ENCODE data around the gene MOGAT3. TPM values are rescaled to one million over a fixed set of nuclear protein-coding genes. Genes with fewer than 3 reads are reported as not detected.

Gene MOGAT3
- total RNA-seq, 1 donor from 2014 or later: not detected

DNA sequence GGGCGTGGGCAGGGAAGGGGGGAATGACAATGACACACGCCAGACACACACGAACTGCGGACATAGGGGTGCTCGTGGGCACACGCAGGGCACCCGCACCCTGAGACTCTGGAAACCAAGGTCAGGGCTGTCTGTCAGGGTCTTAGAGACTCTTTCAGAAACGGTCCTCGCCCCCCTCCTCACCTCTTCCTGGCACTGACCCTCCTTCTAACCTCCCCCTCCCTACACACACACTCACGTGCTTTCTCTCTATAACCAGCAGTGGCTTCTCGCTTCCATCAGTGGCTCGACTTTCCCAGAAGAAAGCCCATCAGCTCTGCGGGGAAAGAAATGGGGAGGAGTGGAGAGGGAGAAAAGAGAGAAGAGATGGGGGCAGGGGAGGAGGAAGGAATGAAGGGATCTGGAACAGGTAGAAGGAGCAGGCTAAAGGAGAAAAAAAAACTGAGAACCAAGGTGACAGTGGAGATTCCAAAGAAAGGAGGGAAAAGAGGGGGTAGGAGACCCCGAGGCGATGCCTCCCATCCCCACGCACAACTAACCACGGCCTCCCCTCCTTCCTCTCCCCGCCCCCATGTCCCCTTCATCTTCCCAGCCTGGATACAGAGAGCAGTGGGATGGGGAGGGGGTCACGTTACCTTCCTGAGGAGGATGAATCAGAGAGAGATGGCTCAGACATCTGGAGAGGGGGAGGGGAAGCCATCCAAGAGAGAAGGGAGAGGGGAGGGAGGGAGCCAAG lies 33.8 kb downstream of the MOGAT3 start:
- Mint-ChIP-seq H3K36me3 (ENCODE audit: low read depth) (no peaks in the 10 kb centered on the region), H3K27ac (ENCODE audit: unreplicated experiment) (no peak overlapping the region), H3K4me1 (peaks cover 63% of the 10 kb centered on the region), H3K4me3 (peak overlapping the region; percentile 78), H3K27me3 (ENCODE audit: low read depth) (peaks cover 85% of the 10 kb centered on the region), H3K9me3 (no peaks in the 10 kb centered on the region)
- DNase-seq (ENCODE audit: low read depth, low spot score): no peak
- TF ChIP-seq, protein P1, sequence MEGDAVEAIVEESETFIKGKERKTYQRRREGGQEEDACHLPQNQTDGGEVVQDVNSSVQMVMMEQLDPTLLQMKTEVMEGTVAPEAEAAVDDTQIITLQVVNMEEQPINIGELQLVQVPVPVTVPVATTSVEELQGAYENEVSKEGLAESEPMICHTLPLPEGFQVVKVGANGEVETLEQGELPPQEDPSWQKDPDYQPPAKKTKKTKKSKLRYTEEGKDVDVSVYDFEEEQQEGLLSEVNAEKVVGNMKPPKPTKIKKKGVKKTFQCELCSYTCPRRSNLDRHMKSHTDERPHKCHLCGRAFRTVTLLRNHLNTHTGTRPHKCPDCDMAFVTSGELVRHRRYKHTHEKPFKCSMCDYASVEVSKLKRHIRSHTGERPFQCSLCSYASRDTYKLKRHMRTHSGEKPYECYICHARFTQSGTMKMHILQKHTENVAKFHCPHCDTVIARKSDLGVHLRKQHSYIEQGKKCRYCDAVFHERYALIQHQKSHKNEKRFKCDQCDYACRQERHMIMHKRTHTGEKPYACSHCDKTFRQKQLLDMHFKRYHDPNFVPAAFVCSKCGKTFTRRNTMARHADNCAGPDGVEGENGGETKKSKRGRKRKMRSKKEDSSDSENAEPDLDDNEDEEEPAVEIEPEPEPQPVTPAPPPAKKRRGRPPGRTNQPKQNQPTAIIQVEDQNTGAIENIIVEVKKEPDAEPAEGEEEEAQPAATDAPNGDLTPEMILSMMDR (conservative IDR thresholded peaks at IDR 0.05): no peak

DNA sequence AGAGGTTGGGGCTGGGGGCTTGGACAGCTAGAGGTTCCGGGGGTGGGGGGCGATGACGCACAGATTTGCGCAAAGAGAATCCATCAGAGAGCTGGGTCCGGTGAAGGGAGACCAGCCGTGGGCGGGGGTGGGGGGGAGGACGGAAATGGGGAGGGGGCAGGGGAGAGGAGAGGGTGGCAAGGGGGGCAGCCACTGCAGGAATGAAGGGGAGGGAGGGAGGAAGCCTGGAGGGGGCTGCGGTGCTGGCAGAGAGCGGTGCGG lies 34.3 kb downstream of the MOGAT3 start:
- DNase-seq (ENCODE audit: low read depth, low spot score): no peak
- H3K36me3 Mint-ChIP-seq (ENCODE audit: low read depth): no peaks in the 10 kb centered on the region
- H3K27me3 Mint-ChIP-seq (ENCODE audit: low read depth): peaks cover 81% of the 10 kb centered on the region
- peaks cover 63% of the 10 kb centered on the region for H3K4me1 Mint-ChIP-seq
- H3K4me3 Mint-ChIP-seq: peak overlapping the region; percentile 78
- TF ChIP-seq, protein P1 (conservative IDR thresholded peaks at IDR 0.05): no peak
- H3K9me3 Mint-ChIP-seq: no peaks in the 10 kb centered on the region
- H3K27ac Mint-ChIP-seq (ENCODE audit: unreplicated experiment): no peak overlapping the region

DNA sequence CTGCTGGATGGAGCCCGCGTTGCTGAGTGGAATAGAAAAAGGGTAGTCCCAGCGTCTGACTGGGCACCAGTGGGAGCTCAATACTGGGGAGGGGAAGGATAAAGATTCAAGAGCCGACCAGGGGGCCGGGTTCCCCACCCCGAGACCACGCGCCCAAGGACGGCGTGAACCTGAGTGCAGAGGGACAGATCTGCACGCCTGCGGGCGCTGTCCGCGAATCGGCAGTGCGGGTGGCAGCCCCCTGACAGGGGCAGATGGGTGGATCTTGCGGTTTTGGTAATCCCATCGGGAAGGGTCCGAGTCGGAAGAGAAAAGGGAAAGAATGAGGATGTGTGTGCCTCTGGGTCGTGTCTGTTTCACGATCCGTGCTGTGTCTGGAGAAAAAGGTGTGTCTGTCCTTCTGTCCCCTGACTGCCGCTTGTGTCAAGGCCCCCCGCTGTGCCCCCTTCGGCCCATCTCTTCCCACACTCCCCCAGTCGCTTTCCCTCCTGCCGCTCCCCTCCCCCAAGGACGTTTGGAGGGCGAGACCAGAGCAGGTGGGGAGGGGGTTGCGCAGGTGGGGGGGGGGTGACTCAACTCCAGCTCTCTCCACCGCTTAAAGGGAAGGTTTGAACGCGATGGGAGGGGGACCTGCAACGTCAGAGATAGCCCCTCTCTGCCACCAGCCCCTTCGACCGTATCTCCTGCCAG lies 34.7 kb downstream of the MOGAT3 start:
- no peak for DNase-seq (ENCODE audit: low read depth, low spot score)
- Mint-ChIP-seq H3K4me1 (peaks cover 63% of the 10 kb centered on the region), H3K27me3 (ENCODE audit: low read depth) (peaks cover 81% of the 10 kb centered on the region), H3K4me3 (peak overlapping the region; percentile 87), H3K27ac (ENCODE audit: unreplicated experiment) (no peak overlapping the region), H3K36me3 (ENCODE audit: low read depth) (no peaks in the 10 kb centered on the region), H3K9me3 (no peaks in the 10 kb centered on the region)
- TF ChIP-seq, protein P1 (conservative IDR thresholded peaks at IDR 0.05): no peak

DNA sequence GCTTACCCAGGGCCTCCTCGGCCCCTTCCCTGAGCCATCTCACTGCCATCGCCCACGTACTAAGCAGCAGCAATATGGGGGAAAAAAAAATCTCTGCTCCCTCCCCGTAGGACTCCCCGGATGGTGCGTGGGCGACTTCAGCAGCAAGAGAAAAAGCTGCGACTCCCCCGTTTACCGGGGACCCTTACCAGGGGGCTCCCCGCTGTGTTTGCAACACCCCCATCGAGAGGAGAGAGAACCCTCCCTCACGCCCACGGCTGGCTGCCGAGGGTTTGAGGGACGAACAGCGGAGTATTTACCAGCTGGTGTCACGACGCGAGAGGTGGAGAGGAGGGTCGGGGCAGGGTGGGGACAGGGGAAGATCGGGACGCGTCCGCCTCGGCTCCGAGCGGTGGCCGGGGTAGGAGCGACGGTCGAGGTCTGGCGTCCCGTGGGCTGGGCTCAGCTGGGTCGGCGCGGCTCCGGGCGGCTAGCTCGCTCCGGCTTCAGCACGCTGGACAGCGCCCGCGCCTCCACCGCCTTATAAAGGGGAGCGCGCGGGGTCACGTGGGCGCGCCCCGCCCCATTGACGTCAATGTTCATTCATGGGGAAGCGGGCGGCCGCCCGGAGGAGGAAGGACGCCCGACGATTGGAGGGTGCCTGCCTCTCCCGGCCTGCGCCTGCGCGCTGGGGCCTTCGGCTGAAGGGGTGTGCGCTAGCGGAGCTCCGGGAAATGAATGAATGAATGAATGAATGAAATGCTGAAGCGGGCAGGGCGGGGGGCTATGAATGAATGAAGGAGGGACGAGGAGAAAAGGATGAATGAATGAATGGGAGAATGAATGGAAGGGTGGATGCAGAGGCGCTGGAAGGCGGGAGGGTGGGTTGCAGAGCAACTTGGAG lies 35.5 kb downstream of the MOGAT3 start, which contains the start of gene VGF:
VGF (minus strand) TSS at position 495 of the 883 bp plus-strand sequence. CDS start 726 bp downstream, outside the sequence.
- peaks cover 74% of the 10 kb centered on the region for H3K27me3 Mint-ChIP-seq (ENCODE audit: low read depth)
- H3K4me1 Mint-ChIP-seq: peaks cover 58% of the 10 kb centered on the region
- peak within 1 kb of the TSS; percentile 87 for H3K4me3 Mint-ChIP-seq
- TF ChIP-seq, protein P1 (conservative IDR thresholded peaks at IDR 0.05): no peak
- peak; percentile 93 for DNase-seq (ENCODE audit: low read depth, low spot score)
- no peaks in the 10 kb centered on the region for H3K9me3 Mint-ChIP-seq
- H3K36me3 Mint-ChIP-seq (ENCODE audit: low read depth): no peaks in the 10 kb centered on the region
- H3K27ac Mint-ChIP-seq (ENCODE audit: unreplicated experiment): no peak within 1 kb of the TSS

DNA sequence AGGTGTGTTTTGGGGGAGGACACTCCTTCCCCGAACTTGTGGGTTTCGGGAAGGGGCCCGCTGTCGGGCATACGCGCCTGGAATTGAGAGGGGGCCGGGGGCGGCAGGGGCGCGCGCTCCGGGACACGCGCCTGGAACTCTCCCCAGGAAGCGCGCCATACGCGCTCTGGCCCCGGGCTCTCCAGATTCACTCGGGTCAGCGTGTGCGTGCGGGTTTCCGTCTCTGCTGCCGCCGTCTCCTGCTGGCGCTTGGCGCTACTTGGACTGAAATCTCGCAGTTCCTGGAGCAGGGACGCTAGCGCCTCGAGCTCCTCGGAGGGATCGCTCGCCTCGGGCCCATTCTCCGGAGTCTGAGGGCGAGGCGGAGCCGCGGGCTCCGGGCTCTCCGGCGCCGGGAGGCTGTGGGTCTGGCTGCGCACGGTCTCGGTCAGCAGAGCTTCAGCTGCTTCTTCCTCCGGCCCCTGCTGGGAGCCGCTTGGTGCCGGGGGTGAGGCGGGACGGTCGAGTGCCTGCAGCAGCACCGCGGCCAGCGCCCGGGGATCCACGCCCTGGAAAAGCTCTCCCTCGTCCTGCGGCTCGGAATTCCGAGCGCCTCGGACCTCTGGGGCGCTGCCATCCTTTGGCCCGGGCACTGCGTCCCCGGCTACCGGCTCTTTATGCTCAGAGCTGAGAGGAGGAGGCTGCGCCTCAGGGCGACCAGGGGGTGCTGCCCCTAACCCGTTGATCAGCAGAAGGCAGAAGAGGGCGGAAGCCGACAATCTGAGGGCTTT lies 36.6 kb downstream of the MOGAT3 start:
- H3K9me3 Mint-ChIP-seq: no peaks in the 10 kb centered on the region

More for the DNA sequence above, 36.6 kb downstream of the MOGAT3 start:
- Mint-ChIP-seq H3K4me3 (peak overlapping the region; percentile 87), H3K4me1 (peaks cover 51% of the 10 kb centered on the region), H3K36me3 (ENCODE audit: low read depth) (no peaks in the 10 kb centered on the region), H3K27me3 (ENCODE audit: low read depth) (peaks cover 63% of the 10 kb centered on the region), H3K27ac (ENCODE audit: unreplicated experiment) (no peak overlapping the region)
- DNase-seq (ENCODE audit: low read depth, low spot score): peak; percentile 49
- TF ChIP-seq, protein P1 (conservative IDR thresholded peaks at IDR 0.05): no peak

Data from neural crest cell (in vitro differentiated cells).